Body of pancreas (tissue), 4 donors: ENCODE data around the gene C16orf92.

Source experiments
- POLR2A ChIP-seq, 3 donors: fragments of 450-650 bp; IDR thresholded peaks; one replicate each; pipeline ENCODE4 v1.6.1; 2016; ENCODE audit warnings: antibody characterized with exemption in 3 of 3, mild to moderate bottlenecking in 2 of 3
- TF ChIP-seq, protein P1 (sequence below), 7 experiments: fragments of 450-650 bp in 4 of 7; fragments of 200-600 bp in 3 of 7; sonication (generic) in 3 of 7; IDR thresholded peaks; one replicate each; pipeline ENCODE4 v1.5.1; 2016 to 2019; ENCODE audit warnings: antibody characterized with exemption in 7 of 7

DNA sequence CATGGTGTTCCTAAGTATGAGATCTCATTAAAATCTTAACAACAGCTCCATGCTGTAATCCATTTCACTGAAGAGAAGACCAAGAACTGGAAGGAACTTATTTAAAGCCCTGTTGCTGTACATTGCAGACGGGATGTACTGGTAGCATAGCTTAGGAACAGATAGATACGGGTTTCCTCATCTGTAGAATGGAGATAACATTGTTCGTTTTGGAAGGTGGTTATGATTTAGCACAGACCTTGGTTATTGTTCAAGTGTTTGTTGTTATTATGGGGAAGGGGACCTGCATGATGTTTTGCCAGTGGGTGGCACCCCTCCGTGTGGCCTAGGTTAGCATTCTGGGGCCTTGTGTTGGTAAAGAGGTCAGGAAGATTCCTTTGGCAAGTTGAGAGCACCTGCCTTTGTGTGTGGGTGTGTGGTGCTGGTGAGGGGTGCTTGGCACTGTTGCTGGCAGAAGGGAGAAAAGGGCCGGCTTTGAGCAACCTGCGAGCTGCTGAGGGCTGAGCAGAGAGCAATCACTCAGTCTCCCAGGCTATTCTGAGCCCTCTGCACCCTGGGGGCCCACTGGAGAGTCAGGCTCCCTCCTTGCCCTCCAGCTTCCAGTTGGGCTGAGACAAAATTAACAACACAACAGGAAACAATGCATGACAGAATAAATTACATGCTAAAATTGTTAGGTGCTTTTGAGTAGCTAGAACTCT lies 47.0 kb upstream of the C16orf92 start:
- TF ChIP-seq, protein P1, sequence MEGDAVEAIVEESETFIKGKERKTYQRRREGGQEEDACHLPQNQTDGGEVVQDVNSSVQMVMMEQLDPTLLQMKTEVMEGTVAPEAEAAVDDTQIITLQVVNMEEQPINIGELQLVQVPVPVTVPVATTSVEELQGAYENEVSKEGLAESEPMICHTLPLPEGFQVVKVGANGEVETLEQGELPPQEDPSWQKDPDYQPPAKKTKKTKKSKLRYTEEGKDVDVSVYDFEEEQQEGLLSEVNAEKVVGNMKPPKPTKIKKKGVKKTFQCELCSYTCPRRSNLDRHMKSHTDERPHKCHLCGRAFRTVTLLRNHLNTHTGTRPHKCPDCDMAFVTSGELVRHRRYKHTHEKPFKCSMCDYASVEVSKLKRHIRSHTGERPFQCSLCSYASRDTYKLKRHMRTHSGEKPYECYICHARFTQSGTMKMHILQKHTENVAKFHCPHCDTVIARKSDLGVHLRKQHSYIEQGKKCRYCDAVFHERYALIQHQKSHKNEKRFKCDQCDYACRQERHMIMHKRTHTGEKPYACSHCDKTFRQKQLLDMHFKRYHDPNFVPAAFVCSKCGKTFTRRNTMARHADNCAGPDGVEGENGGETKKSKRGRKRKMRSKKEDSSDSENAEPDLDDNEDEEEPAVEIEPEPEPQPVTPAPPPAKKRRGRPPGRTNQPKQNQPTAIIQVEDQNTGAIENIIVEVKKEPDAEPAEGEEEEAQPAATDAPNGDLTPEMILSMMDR (IDR thresholded peaks at IDR 0.05): no peak
- no peak for TF ChIP-seq POLR2A (IDR thresholded peaks at IDR 0.05)
